ENCODE data around the gene ZNF92. TPM values are rescaled to one million over a fixed set of nuclear protein-coding genes. Genes with fewer than 3 reads are reported as not detected.

The ZNF92 gene
- total and polyA plus RNA-seq, 2 of the 13 experiments (the other 11 are each of a cell fraction or from before 2014, with no cell fraction given): 4.0 to 13.2 TPM

- TF ChIP-seq TEAD3 (CRISPR knock-in tag; optimal IDR thresholded peaks at IDR 0.05; ENCODE audit: borderline replicate concordance) (peak; percentile 73), HOXA3 (CRISPR knock-in tag; IDR thresholded peaks at IDR 0.05) (no peak), RCOR2 (CRISPR knock-in tag; IDR thresholded peaks at IDR 0.05) (no peak), ZNF335 (CRISPR knock-in tag; IDR thresholded peaks at IDR 0.05) (no peak), SP5 (CRISPR knock-in tag; IDR thresholded peaks at IDR 0.05; ENCODE audit: borderline replicate concordance, low read depth) (peak; percentile 23; the same call in 1 of the 2 replicates), GABPA (IDR thresholded peaks at IDR 0.05; ENCODE audit: low read depth, low read length) (no peak), GABPA (CRISPR knock-in tag; IDR thresholded peaks at IDR 0.05; ENCODE audit: low read depth) (no peak), PCBP1 (IDR thresholded peaks at IDR 0.05; ENCODE audit: borderline replicate concordance, low read depth, low read length) (no peak), ZNF329 (CRISPR knock-in tag; IDR thresholded peaks at IDR 0.05; ENCODE audit: low read depth) (no peak), ARNT2 (CRISPR knock-in tag; IDR thresholded peaks at IDR 0.05; ENCODE audit: low read depth) (no peak), MEIS1 (CRISPR knock-in tag; IDR thresholded peaks at IDR 0.05; ENCODE audit: borderline replicate concordance) (no peak), RERE (CRISPR knock-in tag; IDR thresholded peaks at IDR 0.05; ENCODE audit: low read depth) (no peak), SOX13 (IDR thresholded peaks at IDR 0.05) (no peak), SOX13 (CRISPR knock-in tag; conservative IDR thresholded peaks at IDR 0.05 in 1 of 2, IDR thresholded peaks at IDR 0.05 in 1 of 2) (0 out of 4 replicates have a peak, but pooled peaks of 1 of the 2 experiments have one; percentile 8), MAZ (IDR thresholded peaks at IDR 0.05; ENCODE audit: borderline replicate concordance, low read depth, low read length) (peak; percentile 92), MAZ (CRISPR knock-in tag; IDR thresholded peaks at IDR 0.05; ENCODE audit: low read depth) (0 out of 2 replicates have a peak, but pooled peaks have one; percentile 39), LCORL (IDR thresholded peaks at IDR 0.05) (no peak), LCORL (CRISPR knock-in tag; IDR thresholded peaks at IDR 0.05) (0 out of 2 replicates have a peak, but pooled peaks have one; percentile 21), KDM5B (CRISPR knock-in tag; IDR thresholded peaks at IDR 0.05; ENCODE audit: borderline replicate concordance) (no peak), ZMAT5 (CRISPR knock-in tag; IDR thresholded peaks at IDR 0.05; ENCODE audit: borderline replicate concordance, low read depth) (no peak), ZNF136 (CRISPR knock-in tag; IDR thresholded peaks at IDR 0.05; ENCODE audit: low read depth) (no peak), NR2F2 (IDR thresholded peaks at IDR 0.05; ENCODE audit: borderline replicate concordance, low read depth) (no peak), ETS1 (CRISPR knock-in tag; IDR thresholded peaks at IDR 0.05) (no peak)
These were observed 5.7 kb downstream of the ZNF92 start (continued) for GRCh38 chr7:65379318-65379717.
